Kidney glomerular epithelial cell (primary cell): Measurements from ENCODE around the gene PARD6B.
A peak's percentile ranks its signal among the peaks of the same experiment; 100 is the strongest.
"Not testable (repeated sequence)": the region's sequence is repeated elsewhere in the genome, so short reads cannot be mapped to it uniquely, and the experiment has no call there.

ENCODE experiments used
- DNase-seq: peaks from one replicate; lab custom pipeline; 2025; lab: John Stamatoyannopoulos, UW

The PARD6B gene

GRCh38 chr20:50746138-50746940, 15.0 kb downstream of the PARD6B start:
- DNase-seq = peak; percentile 41

DNA sequence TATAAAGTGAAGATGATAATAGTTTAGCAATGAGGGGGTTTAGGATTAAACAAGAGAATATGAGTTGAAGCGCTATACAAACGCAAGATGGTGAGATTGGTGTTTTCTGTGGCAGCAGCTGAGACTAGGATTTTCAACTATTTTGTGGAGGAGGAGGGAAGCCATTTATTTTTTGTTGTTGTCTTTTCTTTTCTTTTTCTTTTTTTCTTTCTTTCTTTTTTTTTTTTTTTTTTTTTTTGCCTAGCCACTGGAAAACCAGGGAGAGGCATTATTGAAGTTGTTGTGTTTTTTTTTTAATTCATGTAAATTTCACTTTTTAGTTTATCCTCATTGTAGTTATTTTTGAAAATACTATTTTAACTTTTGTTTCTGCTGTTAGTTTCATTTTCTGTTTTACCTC, 15.9 kb downstream of the PARD6B start:
- DNase-seq = no peak

GRCh38 chr20:50750145-50750671, 18.8 kb downstream of the PARD6B start:
- DNase-seq = no peak

DNA sequence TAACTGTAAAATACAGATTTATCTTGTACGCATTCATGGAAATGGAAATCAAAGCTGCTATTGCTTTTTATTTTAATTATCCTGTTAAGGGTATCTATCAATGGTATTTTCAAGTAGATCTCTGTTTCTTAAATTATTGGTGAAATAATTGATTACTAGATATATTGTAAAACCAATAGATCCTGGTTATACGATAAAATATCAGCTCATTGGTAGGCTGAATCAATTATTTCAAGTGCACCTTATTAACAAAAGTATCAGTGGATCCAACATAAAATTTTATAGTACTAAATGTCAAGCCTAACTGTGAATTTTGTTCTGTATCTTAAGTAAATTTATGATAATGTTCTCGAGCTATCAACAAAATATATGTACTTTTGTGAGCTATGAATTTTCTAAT, 21.8 kb downstream of the PARD6B start:
- DNase-seq = no peak

DNA sequence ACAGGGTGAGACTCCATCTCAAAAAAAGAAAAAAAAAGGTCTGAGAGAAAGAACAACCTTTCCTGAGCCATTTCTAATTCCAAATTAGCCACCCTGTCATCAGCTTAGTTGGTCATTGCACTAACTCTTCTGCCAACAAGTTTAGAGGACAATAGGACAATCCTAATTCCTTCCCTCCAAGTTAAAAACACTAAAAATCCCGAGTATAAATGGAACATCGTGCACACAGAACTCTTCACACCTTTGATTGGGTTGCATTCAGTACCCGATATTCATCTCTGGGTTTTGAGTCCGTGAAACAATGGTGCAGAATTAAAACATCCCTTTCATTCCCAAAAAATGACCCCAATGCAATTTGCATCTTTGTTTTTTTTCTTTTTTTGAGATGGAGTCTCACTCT, 23.0 kb downstream of the PARD6B start:
- no peak for DNase-seq

DNA sequence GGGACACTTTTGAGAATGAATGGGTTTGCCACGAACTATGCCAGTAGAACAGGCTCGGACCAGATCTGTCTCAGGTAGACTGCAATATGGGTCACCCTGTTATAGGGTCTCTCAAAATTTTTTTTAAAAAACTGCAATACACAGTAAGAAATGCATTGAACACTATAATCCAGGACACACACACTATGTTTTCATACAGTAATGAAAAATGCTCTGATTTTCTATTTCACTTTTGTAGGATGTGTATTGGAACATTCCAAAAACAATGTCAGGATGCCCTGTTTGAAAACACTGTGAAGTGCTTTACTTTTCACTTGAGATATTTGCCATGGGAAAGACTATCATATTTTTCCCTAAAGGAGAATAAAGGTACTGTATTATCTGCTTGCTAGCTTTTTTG, 25.1 kb downstream of the PARD6B start:
- DNase-seq = no peak

DNA sequence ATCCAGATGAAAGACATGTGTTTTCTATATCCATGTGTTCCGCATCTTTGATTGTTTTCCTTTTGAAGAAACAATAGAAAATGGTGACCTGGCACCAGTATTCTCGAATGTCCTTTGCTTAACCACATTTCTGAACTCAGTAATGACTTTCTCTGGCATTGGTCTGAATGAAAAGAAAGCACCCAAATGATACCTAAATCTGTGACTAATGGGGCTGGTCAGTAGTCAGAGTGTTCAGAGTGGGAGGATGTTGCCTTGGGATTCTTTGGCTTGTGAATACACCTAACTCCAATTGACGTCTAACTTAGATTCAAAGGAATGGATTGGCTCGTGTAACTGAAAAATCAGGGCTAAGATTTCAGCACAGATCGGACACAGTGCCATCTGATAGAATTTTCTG, 27.1 kb downstream of the PARD6B start:
- DNase-seq = peak; percentile 59

GRCh38 chr20:50758992-50759391, 27.6 kb downstream of the PARD6B start:
- no peak for DNase-seq

GRCh38 chr20:50759678-50760077, 28.3 kb downstream of the PARD6B start:
- DNase-seq = no peak

DNA sequence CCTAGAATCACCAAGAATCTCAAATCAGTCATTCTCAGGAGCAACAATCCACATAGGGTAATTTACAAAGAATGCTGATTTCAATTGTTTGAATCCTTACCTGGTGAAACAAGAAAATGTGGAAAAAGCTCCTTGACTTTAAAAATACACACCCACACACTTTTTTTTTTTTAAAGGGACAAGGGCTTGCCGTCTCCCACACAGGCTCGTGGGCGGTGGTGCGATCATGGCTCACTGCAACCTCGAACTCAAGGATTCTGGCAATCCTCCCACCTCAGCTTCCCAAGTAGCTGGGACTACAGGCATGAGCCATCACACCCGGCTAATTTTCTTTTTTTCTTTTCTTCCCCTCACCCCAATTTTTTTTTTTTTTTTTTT, 30.7 kb downstream of the PARD6B start:
- DNase-seq = no peak

- DNase-seq = peak; percentile 30
These were observed 31.2 kb downstream of the PARD6B start for GRCh38 chr20:50762435-50763220.

- DNase-seq = not testable (repeated sequence)
These were observed 32.4 kb downstream of the PARD6B start for GRCh38 chr20:50763550-50764458.

DNA sequence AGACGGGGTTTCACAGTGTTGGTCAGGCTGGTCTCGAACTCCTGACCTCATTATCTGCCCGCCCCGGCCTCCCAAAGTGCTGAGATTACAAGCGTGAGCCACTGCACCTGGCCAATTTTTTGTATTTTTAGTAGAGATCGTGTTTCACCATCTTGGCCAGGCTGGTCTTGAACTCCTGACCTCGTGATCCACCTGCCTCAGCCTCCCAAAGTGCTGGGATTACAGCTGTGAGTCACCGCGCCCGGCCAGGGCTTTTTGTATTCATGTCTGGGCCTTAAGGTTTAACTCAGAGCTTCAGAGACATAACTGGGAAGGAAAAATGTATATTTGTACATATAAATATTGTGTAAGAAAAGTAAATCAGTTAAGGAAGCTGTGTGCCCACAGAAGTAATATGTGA, 33.9 kb downstream of the PARD6B start:
- DNase-seq = not testable (repeated sequence)

GRCh38 chr20:50765674-50766073, 34.3 kb downstream of the PARD6B start:
- no peak for DNase-seq

DNA sequence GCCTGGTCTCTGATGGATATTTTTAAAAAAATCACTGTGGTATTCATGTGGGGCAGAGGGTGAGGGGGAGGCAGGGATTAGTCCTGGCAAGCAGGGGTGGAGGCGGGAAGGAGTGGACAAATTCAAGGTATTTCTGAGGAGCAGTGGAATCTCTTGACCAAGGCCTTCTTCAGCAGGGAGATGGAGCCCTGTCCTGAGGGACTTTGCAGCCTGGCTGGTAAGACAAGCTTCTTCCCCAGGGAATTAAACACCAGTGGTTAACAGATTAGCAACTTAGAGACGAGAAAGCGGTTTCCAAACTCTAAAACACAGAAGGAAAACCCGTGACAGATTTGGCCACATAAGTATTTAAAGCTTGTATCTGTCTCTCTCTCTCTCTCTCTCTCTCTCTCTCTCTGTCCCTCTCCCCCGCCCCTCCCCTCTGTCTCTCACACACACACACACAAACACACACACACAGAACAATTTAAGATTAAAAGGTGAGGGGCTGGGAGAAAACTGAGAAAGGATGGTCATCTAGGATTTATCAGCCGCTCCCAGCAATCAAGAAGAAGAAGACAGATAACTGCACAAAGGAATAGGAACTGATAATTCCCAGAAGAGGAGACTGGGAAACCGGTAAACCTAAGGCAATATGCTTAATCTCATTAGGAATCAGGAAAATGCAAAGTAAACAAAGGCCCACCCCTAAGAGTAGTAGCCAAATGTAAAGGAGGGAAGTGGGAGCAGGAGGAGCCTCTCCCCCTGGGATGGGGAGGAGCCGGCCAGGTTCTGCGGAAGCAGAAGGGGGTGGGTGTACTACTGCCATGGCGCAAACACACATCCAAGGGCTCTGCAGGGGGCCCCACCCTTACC, 35.8 kb downstream of the PARD6B start:
- DNase-seq = not testable (repeated sequence)

DNA sequence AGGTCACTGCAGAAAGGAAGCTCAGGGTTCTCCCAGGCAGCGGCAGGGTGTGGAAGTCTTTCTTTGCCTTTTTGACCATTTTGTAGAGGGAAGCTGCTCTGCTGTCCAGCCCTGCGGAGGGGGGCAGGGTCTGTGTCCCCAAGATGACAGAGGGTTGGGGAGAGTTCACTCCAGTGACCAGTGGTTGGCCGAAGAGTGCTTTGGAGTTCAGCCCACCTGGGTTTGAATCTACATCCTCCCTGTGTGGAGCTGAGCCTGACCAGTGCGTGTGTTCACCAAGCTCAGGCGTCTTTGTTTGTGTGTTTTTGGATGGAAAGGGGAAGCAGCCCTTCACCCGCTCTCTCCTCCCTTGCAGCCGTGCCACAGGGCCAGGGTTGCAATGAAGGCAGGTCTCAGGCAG, 37.6 kb downstream of the PARD6B start:
- DNase-seq = not testable (repeated sequence)

DNA sequence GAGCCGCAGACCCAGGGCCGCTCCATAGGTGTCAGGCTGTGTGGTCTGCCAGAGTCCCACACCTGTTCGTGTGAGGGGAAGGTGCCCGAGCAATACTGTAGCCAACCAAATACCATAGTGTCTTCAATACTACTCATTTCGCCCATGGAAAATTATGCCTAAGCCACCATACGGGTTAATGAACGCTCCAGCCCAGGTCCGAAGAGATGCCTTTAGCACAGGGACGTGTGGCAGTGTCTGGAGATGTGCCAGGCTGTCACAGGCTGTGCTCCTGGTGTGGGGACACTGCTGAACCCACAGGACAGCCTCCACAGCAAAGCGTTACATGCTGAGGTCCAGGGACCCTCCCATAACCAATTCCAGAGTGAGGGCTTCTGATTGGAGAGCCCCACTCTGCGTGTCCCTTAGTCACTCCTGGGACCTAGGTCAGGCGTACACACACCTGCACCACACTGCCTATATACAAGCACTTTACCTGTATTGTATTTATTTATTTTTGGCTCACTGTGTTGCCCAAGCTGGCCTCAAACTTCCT, 38.2 kb downstream of the PARD6B start:
- not testable (repeated sequence) for DNase-seq

DNA sequence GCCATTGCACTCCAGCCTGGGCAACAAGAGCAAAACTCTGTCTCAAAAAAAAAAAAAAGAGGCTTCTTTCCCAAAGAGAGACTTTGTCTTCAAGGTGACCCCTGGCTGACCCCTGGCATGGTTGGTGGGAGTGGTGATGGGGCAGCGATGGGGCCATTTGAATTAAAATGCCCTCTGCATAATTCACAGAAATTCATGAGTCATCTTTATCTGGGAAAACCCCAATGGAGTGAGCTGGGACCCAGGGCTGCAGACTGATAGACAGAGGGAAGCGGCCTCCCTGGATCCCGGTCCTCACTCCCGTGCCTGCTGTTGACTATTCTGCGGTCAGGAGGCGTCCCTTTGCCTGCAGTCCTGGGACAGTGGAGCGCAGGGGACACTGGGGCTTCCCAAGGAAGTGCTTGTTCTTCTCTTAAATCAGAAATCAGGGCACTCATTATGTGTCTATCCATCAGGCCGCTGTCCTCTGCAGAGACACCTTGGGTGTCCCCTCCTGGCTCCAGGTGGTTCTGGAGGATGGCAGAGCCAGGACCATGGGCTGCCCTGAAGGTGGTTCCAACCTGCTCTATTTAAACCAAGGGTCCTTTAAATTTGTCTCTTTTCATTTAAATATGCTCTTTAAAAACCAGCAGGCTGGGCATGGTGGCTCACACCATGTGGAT, 40.2 kb downstream of the PARD6B start:
- peak; percentile 24 for DNase-seq

DNA sequence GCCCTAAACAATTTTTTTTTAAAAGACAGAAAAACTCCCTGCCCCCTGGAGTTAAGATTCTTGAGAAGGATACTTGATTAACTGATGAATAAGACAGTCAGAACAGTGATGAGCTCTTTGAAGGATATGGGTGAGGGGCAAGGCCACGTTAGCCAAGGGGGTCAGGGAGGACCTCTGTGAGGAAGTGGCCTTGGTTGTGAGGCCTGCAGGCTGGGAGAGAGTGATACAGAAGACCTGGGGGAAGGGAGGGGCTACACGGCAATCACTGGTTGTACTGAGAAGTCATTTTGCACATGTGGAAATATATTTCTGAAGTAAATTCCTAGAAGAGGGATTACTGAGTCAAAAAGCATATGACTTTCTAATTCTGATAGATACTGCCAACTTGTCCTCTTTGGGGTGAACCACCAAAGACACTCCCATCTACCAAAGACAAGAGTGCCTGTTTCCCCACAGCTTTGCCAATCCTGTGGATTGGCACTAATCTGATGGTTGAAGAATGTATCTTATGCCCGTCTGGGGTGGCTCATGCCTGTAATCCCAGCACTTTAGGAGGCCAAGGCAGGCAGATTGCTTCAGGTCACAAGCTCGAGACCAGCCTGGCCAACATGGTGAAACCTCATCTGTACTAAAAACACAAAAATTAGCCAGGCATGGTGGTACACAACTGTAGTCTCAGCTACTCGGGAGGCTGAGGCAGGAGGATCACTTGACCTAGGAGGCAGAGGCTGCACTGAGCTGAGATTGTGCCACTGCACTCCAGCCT, 41.2 kb downstream of the PARD6B start:
- no peak for DNase-seq
